Endothelial cell of umbilical vein (primary cell): ENCODE results near the gene MRPL54. TPM values are rescaled to one million over a fixed set of nuclear protein-coding genes. Genes with fewer than 3 reads are reported as not detected.

Source experiments
- BruUV-seq: library from RNA; stranded (reverse); fragments of 400-500 nt; replicated peaks from 2 replicates; lab custom pipeline; 2021; lab: Mats Ljungman, UMichigan
- CTCF ChIA-PET: fragments of 300-600, 350-600 bp; sonication (Branson Sonifier 250); formaldehyde crosslinking; loops from one replicate; lab custom pipeline; 2021; ENCODE audit warnings: antibody characterized with exemption, inconsistent platforms; lab: Charles Lee
- POLR2A ChIA-PET: fragments of 300-600, 350-600 bp; sonication (Branson Sonifier 250); formaldehyde crosslinking; loops from one replicate; lab custom pipeline; 2021; ENCODE audit warnings: antibody characterized with exemption, inconsistent platforms; lab: Charles Lee
- DNase-seq: peaks from one replicate; pipeline ENCODE4 v3.0.0-alpha.2; 2011; ENCODE audit warnings: low read depth, low spot score
- FAIRE-seq: peaks from 2 replicates; lab custom pipeline; 2011; peaks lifted over from hg19 to GRCh38; lab: Jason Lieb, UNC
- H2AFZ ChIP-seq: 2 replicates; pipeline ENCODE4 v1.6.0; 2012; ENCODE audit warnings: low read depth, low read length, control low read depth, inconsistent platforms
- H3K27ac ChIP-seq: 2 replicates; pipeline ENCODE4 v1.5.1; 2011; ENCODE audit warnings: low read depth, mild to moderate bottlenecking, control low read depth, low read length, moderate library complexity; ENCODE audit not compliant: insufficient read depth
- H3K27me3 ChIP-seq, 2 experiments: 2 replicates each; pipeline versions ENCODE4 v1.6.0 to v1.6.1; 2011; ENCODE audit warnings: low read length in 2 of 2, mixed read lengths in 1 of 2; ENCODE audit not compliant: control insufficient read depth in 2 of 2, insufficient read depth in 2 of 2
- H3K36me3 ChIP-seq, 2 experiments: 2 replicates in 1 of 2; 3 replicates in 1 of 2; pipeline ENCODE4 v1.5.1; 2011; ENCODE audit warnings: low read length in 2 of 2, mild to moderate bottlenecking in 1 of 2, moderate library complexity in 1 of 2; ENCODE audit not compliant: control insufficient read depth in 2 of 2, insufficient read depth in 2 of 2; ENCODE audit errors: extremely low read depth in 1 of 2
- H3K4me1 ChIP-seq: 3 replicates; pipeline ENCODE4 v1.5.1; 2011; ENCODE audit warnings: mild to moderate bottlenecking, low read length; ENCODE audit not compliant: control insufficient read depth, insufficient read depth; ENCODE audit errors: extremely low read depth
- H3K4me2 ChIP-seq: 2 replicates; pipeline ENCODE4 v1.6.1; 2011; ENCODE audit warnings: low read length, control low read depth, mixed read lengths; ENCODE audit not compliant: insufficient read depth
- H3K4me3 ChIP-seq, 3 experiments: fragments of 200-600 bp in 1 of 3; sonication (generic), shearing (Covaris generic) in 1 of 3; replicated peaks in 1 of 3; 2 replicates each; pipeline ENCODE4 v1.5.1; 2011 to 2016; ENCODE audit warnings: control low read depth in 3 of 3, low read length in 3 of 3, mild to moderate bottlenecking in 2 of 3, inconsistent platforms in 1 of 3, low read depth in 1 of 3, moderate library complexity in 1 of 3; ENCODE audit not compliant: insufficient read depth in 1 of 3
- H3K79me2 ChIP-seq: 2 replicates; pipeline ENCODE4 v1.6.0; 2012; ENCODE audit warnings: low read length, inconsistent platforms; ENCODE audit not compliant: control insufficient read depth, insufficient read depth
- H3K9ac ChIP-seq: replicated peaks from 2 replicates; pipeline ENCODE3; 2011; ENCODE audit warnings: low read length, control low read depth; ENCODE audit not compliant: insufficient read depth; ENCODE audit errors: extremely low read depth
- H3K9me1 ChIP-seq: replicated peaks from 3 replicates; pipeline ENCODE4 v1.6.0; 2011; ENCODE audit warnings: mild to moderate bottlenecking, low read length; ENCODE audit not compliant: control insufficient read depth, insufficient read depth; ENCODE audit errors: extremely low read depth
- H3K9me3 ChIP-seq: replicated peaks from 2 replicates; pipeline ENCODE4 v1.5.1; 2012; ENCODE audit warnings: low read length, inconsistent platforms; ENCODE audit not compliant: control insufficient read depth, insufficient read depth
- H4K20me1 ChIP-seq: replicated peaks from 2 replicates; pipeline ENCODE3; 2011; ENCODE audit warnings: mild to moderate bottlenecking, low read length; ENCODE audit not compliant: control insufficient read depth, insufficient read depth; ENCODE audit errors: extremely low read depth
- CTCF ChIP-seq, 2 donors: IDR thresholded peaks; 1 replicate in 1 of 2; 2 replicates in 1 of 2; pipeline ENCODE4 v1.5.1; 2011; ENCODE audit warnings: low read length in 2 of 2, mild to moderate bottlenecking in 2 of 2, moderate library complexity in 2 of 2, control low read depth in 1 of 2, inconsistent platforms in 1 of 2, low read depth in 1 of 2; ENCODE audit not compliant: insufficient read depth in 1 of 2; ENCODE audit errors: extremely low read depth in 1 of 2
- EZH2 ChIP-seq: IDR thresholded peaks from 2 replicates; pipeline ENCODE4 v1.6.1; 2012; ENCODE audit warnings: borderline replicate concordance, low read depth, mild to moderate bottlenecking, moderate library complexity, low read length, inconsistent platforms; ENCODE audit not compliant: severe bottlenecking
- FOS ChIP-seq: IDR thresholded peaks from 2 replicates; pipeline ENCODE4 v1.6.1; 2011; ENCODE audit warnings: mild to moderate bottlenecking, low read length, moderate library complexity, borderline replicate concordance; ENCODE audit not compliant: insufficient read depth
- GATA2 ChIP-seq: IDR thresholded peaks from 2 replicates; pipeline ENCODE4 v1.7.0; 2011; ENCODE audit warnings: low read depth, mild to moderate bottlenecking, moderate library complexity, mixed read lengths, low read length; ENCODE audit not compliant: insufficient read length, insufficient read depth
- JUN ChIP-seq: IDR thresholded peaks from 2 replicates; pipeline ENCODE4 v1.6.1; 2011; ENCODE audit warnings: borderline replicate concordance, low read depth; ENCODE audit not compliant: insufficient read length, insufficient read depth
- MAX ChIP-seq: IDR thresholded peaks from 2 replicates; pipeline ENCODE4 v1.6.1; 2011; ENCODE audit not compliant: insufficient read depth, insufficient read length
- MYC ChIP-seq: IDR thresholded peaks from one replicate; pipeline ENCODE4 v1.6.1; 2011; ENCODE audit warnings: mild to moderate bottlenecking, low read depth, low read length
- POLR2A ChIP-seq: IDR thresholded peaks from 2 replicates; pipeline ENCODE4 v1.6.1; 2012; ENCODE audit warnings: low read depth, mild to moderate bottlenecking, control low read depth, low read length
- POLR2AphosphoS5 ChIP-seq: IDR thresholded peaks from 2 replicates; pipeline ENCODE4 v1.6.1; 2012; ENCODE audit warnings: low read depth, mild to moderate bottlenecking, control low read depth, low read length, moderate library complexity; ENCODE audit not compliant: insufficient read depth
- dilution Hi-C: fragments of 300-500 bp; cut with MboI; formaldehyde crosslinking; loops from one replicate; pipeline ENCODE4 v1.15.0; 2019; ENCODE audit warnings: low sequenced_read_pairs; ENCODE audit not compliant: extremely low pct_ligation_motif_present
- intact Hi-C: fragments of 100-400 bp; cut with micrococcal nuclease; formaldehyde crosslinking; loops from one replicate; pipeline ENCODE4 v1.10.0; 2022
- polyA plus RNA-seq, 4 experiments: library from polyadenylated mRNA; depleted of rRNA in 3 of 4; stranded (reverse) in 3 of 4; unstranded in 1 of 4; fragments of >200 nt; gene quantifications; 2 replicates each; pipeline versions ENCODE4 v1.2.1 to v1.2.3, GENCODE V29; 2011 to 2012; ENCODE audit warnings: missing spikeins in 1 of 4
- total RNA-seq: library from RNA; stranded (reverse); gene quantifications from 2 replicates; pipeline ENCODE4 v1.2.3, GENCODE V29; 2021

The MRPL54 gene
- total and polyA plus RNA-seq, 2 donors (not counting 3 experiments of a cell fraction or from before 2014, with no cell fraction given): 76.3 to 93.1 TPM

- no peaks in the 10 kb centered on the region for H3K36me3 ChIP-seq
- BruUV-seq: no TSS peak
- no peak overlapping the region for H3K27ac ChIP-seq
- no peak overlapping the region for H3K4me3 ChIP-seq
- no peak for FAIRE-seq
- no peaks in the 10 kb centered on the region for H3K4me1 ChIP-seq
- H3K79me2 ChIP-seq: no peaks in the 10 kb centered on the region
- dilution Hi-C loops: no loop called here
- H3K27me3 ChIP-seq: no peaks in the 10 kb centered on the region
- H4K20me1 ChIP-seq: no peaks in the 10 kb centered on the region
- ChIA-PET CTCF (no interaction called here), POLR2A (no interaction called here)
- intact Hi-C loops: no loop called here
- TF ChIP-seq FOS (no peak), POLR2AphosphoS5 (no peak), CTCF (IDR thresholded peaks at IDR 0.05; ENCODE audit: extremely low read depth in 1 of 2, insufficient read depth in 1 of 2, low read depth in 1 of 2, low read length in 2 of 2) (no peak), GATA2 (no peak), JUN (no peak), MYC (no peak), MAX (no peak), EZH2 (no peak), POLR2A (no peak)
- H2AFZ ChIP-seq: no peak overlapping the region
- no peaks in the 10 kb centered on the region for H3K9me1 ChIP-seq
- no peak overlapping the region for H3K4me2 ChIP-seq
- no peak for DNase-seq
- H3K9me3 ChIP-seq: no peaks in the 10 kb centered on the region
- no peak overlapping the region for H3K9ac ChIP-seq
Observed at GRCh38 chr19:3792114-3792513, 29.6 kb downstream of the MRPL54 start.
